GM21390 (cell line): ENCODE results near the gene DNAJC16.
"Not testable (repeated sequence)": the region's sequence is repeated elsewhere in the genome, so short reads cannot be mapped to it uniquely, and the experiment has no call there.

Experiments used
- ATAC-seq: cut with Tn5 transposase; IDR thresholded peaks from one replicate; pipeline ENCODE4 v1.9.1; 2021; ENCODE audit not compliant: unreplicated experiment

DNAJC16 gene

DNA sequence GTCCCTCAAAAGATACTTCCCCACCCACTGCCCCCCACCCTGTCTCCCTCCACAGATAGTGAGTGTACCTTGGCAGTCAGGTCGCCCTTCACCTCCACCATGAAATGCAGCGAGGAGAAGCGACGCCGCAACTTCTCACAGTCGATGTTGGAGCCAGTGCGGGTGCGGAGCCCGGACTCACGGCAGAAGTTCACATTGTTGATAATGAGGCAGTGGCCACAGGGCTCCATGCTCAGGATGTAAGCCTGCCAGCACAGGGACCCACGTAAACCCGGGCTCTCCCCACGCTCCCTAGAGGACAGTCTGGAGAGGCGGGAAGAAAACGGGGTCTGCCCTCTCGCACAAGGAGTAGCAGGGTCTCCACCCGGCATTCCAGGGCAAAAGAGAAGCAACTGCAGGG, 19.8 kb upstream of the DNAJC16 start:
- ATAC-seq: no peak

- ATAC-seq: no peak
Observed at GRCh38 chr1:15507278-15507677, 19.4 kb upstream of the DNAJC16 start.

- ATAC-seq: no peak
Observed at GRCh38 chr1:15508700-15509487, 17.8 kb upstream of the DNAJC16 start.

- ATAC-seq: no peak
Observed at GRCh38 chr1:15509586-15509985, 17.1 kb upstream of the DNAJC16 start.

DNA sequence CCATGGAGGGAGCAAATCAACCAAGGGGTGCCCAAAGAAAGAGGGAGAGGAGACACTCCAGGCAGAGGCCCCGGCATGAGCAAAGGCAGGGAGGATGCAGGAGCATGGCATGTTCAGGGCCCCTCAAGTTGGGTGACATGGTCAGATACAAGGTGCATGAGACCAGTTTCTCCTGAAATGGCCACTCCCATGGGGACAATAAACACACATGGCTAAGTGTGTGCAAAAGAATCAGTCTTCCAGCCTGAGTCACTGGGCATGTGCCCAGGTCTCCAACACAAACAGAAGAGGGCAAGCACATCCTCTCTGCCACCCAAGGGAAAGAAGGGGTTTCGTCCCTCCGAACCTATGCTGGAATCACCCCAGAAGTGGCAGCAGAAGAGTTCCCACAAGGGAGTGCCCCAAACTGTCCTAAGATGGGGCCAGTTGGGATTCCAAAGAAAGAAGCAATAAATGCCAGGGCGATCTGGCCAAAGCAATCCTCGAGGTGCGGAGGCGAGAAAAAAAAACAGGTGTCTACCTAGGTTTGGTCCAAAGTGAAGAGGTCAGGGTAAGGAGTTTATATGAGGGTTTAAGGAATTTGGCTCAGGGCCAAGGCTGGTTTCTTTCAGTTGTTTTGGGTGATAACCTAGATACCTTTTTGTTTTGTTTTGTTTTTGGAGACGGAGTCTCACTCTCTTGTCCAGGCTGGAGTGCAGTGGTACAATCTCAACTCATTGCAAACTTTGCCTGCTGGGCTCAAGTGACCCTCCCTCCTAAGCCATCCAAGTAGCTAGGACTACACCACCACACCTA, 15.8 kb upstream of the DNAJC16 start:
- ATAC-seq: no peak

DNA sequence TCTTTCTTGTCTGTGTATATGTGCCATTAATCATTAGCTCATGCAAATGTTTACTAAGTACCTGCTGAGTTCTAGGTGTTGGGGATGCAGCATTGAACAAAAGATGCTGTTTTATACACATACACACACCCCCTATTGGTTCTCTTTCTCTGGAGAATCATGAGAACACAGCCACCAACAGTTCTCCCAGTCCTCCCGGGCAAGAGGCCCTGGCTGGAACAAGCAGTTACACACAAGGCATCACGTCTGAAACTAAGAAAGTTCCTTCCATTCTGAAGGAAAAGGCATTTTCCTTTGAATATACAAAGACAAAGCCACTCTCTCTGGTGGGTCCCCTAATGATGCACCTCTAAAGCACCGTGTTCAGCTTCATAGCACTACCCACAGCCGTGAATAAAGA, 13.5 kb upstream of the DNAJC16 start:
- ATAC-seq: no peak

- ATAC-seq: no peak
Observed at GRCh38 chr1:15513919-15514318, 12.7 kb upstream of the DNAJC16 start.

GRCh38 chr1:15514557-15514956, 12.1 kb upstream of the DNAJC16 start:
- not testable (repeated sequence) for ATAC-seq

DNA sequence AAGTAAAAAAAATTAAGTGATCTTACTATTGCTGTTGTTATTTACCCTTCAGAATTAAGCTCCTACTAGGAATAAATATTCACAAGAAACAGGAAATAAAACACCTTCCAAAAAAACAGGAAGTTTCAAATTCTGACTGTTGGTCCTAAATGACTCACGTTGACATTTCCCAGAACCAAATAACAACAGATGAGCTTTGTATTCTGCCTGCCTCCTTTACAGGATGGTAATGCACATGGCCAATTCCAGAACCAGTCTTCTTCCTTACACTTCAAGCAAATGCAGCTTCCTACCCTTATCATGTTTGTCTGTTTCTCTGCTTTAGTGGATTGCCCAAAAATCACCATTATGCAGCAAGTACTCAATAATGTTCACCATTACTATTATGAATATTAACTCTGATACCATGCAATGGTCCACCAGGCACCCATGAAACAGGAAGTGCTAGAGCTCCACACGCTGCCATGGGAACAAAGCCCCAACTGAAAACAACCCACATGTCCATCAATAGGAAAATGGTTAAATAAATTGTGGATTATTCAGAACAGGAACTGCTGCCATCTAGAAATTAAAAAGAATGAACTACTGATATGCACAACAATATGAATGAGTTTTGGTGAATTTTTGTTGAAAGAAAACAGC, 11.5 kb upstream of the DNAJC16 start:
- ATAC-seq: no peak

DNA sequence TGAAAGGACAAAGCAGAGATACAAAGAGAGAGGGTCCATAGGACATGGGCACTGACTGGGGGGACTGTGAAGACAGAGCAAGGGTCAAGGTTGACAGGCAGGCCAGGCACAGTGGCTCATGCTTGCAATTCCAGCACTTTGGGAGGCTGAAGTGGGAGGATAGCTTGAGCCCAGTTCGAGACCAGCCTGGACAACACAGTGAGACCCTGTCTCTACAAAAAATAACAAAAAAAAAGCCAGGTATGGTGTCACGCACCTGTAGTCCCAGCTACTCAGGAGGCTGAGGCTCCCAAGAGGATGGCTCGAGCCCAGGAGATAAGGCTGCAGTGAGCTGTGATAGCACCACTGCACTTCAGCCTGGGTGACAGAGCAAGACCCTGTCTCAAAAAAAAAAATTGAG, 7.0 kb upstream of the DNAJC16 start:
- no peak for ATAC-seq

- not testable (repeated sequence) for ATAC-seq
Observed at GRCh38 chr1:15521206-15521906, 5.3 kb upstream of the DNAJC16 start.

DNA sequence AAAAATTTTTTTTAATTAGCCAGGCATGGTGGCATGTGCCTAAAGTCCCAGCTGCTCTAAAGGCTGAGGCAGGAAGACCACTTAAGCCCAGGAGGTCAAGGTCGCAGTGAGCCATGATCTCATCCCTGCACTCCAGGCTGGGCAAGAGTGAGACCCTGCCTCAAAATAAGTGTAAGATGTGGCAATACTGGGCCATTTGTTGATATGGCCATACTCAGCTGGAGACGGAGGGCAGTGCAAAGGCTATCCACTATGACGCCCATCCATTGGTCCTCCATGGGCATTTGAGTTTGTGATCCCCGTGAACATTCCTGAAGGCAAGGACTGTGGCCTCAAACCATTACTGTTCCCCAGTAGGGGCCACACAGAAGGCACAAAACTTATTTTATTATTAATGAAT, 4.1 kb upstream of the DNAJC16 start:
- ATAC-seq: no peak

GRCh38 chr1:15523104-15524020, 3.3 kb upstream of the DNAJC16 start:
- no peak for ATAC-seq

GRCh38 chr1:15524021-15524282, 2.7 kb upstream of the DNAJC16 start, which contains the start of gene CASP9:
TSS of gene CASP9 (minus strand) at chr1:15524215. CDS start at chr1:15524200, 15 bp downstream.
- peak; percentile 4 for ATAC-seq

DNA sequence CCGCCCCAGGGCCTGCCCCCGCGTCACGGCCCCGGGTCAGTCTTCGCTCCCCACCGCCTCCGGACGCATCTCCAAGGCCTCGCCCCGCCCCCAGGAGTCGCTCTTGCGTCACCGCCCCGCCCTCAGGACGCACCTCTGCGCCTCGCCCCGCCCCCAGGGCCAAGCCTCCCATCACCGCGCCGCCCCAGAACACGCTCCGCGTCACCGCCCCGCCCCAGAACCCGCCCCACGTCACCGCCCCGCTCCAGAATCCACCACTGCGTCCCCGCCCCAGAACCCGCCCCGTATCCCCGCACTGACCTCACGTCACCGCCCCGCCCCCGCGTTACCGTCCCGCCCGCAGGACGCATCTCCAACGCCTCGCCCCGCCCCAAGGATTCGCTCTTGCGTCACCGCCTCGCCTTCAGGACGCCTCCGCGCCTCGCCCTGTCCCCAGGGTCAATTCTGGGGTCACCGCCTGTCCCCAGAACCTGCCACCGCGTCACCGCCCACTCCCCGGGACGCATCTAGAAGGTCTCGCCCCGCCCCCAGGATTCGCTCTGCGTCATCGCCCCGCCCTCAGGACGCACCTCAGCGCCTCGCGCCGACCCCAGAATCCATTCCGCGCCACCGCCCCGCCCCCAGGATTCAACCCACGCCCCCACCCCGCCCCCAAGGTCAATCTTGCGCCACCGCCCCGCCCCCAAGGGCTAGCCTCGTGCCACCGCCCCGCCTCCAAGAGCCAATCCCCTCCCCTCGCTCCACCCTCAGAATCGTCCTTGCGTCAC, 2.2 kb upstream of the DNAJC16 start:
- peak; percentile 38 for ATAC-seq

DNA sequence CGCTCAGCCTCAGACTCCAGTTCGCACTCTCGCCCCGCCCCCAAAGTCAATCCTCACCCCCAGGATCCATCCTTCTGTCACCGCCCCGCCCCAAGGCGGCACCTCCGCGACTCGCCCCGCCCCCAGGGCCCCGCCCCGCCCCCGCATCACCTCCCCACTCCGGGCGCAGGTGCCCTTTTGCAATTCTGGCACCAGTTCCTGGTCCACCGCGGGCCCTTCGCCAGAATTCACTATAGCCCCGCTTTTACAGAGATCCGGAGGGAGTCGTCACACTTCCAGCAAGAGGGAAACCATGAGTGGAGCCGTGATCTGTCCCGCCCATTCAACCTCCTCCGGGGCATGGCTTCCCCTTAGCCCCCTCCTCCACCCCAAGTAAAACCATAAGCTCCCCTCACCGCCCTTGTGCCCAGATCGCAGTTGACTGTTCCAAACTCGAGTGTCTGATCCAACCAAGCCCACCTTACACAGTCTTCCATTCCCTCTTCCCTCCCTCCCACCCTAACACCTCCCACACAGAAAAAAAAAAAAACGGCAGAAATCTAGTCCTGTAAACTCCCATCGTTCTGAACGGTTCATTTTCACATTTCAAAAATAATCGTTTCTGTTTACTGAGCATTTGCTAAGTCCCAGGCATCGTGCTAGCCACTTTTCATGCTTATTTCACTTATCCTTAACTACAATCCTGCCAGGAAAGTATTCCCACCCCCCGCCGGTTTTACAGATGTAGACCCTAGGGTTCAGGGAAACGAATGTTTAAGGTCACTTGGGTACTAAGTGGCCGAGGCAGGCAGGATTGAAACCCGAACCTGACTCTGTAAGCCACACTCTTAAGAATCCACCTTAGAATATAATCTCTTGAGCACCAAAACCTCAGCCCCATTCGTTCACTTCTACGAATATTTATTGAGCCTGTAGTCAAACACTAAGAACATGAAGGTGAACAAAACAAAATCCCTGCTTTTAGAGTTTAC, 1.3 kb upstream of the DNAJC16 start:
- peak; percentile 39 for ATAC-seq

DNA sequence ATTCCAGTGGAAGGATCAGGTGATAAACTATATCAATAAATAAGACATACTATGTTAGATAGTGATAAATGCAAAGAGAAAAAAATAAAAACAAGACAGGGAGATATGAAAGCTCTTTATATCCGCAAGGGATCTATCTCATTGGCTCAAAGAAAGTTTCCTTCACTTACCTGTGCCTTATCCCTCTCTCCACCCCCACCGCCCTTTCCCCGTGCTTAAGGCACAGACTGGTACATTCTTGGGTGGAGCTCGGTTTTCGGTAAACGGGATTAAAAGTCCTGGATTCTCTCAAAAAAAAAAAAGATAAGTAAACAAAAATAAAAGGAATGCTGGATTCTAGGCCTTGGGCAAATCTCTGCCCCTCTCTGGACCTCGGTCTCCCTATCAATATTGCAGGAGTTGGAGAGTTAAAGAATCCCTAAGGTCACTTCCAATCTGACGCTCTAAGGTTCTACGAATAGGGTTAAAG, 593 bp upstream of the DNAJC16 start:
- no peak for ATAC-seq

DNA sequence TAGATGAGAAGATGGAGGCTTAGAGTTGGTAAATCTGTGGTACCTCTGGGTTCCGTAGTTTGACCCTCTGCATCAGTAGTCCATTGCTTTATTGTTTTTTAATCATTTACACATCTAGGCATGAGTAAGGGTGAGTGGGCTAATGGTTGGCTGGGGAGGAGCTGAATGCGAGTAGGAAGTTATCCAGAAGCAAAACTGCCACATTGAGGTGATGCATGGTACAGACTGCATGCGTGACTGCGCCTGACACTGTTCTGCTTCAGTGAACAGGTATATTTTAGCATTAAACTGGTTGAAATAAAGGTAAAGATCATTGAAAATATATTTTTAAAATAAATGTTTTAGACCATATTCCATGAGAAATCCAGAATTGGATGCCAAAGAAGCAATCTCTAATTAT, 4.4 kb downstream of the DNAJC16 start:
- ATAC-seq: no peak
